HS-5 (cell line): Measurements from ENCODE around the gene SKP2.
A peak's percentile ranks its signal among the peaks of the same experiment; 100 is the strongest.
"Not testable (repeated sequence)": the region's sequence is repeated elsewhere in the genome, so short reads cannot be mapped to it uniquely, and the experiment has no call there.

Experiments
- DNase-seq: peaks from one replicate; pipeline ENCODE4 v3.0.0-alpha.2; 2012; ENCODE audit warnings: low read depth

The SKP2 gene

DNA sequence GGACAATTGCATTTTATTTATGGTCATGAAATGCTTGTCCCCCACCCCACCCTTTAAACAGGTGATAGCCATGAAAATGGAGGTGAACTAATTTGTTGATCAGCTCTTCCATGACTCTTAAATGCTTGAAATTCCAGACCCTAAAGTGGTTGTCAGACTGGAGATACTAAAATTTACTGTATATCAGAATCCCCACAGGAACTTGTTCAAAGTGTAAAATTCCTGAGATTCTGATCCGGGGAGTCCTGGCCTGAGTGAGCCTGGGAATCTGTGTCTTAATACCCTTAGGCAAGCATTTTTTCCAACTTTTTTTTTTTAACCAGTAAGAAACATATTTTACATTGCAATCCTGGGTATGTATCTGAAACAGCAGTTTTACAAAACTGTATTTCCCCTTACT is 4.7 kb downstream of the SKP2 start:
- DNase-seq: peak; percentile 18

DNA sequence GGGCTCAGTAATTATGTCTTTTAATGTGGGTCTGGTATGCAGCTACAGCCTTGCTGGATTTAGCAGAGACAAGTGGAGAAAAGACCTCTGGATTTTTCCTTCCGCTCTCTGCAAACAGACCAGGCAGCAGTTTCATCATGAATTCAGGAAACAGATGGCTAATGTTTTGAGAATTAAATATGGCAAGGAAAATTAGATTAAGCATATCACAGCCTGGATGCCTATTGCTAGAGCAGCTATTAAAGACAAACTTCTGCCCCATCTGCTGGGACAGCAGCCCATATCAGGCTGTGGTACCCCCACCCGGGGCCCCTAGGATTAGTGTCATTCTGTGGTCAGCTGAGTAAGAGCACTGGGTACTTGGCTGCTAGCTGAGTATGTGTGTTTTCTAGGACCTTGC is 6.2 kb downstream of the SKP2 start:
- DNase-seq: no peak

DNA sequence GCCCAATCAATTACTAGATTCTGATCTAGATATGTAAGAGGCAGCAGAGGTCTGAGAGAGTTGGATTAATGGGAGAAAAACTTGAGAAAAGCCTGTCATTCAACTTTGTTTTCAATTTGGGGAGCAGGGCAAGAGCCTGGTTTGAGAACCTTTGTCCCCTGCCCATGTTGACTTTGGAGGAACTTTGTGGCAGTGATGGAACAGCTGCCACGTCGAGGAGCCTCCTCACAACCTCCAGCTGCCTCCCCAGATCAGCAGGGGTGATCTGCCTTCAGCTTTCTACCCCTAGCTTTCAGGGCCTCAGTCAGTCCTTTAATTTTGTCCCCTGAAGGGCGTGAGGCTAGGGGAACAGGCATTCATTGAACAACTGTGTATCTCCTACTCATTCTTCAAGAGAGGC is 8.7 kb downstream of the SKP2 start:
- no peak for DNase-seq

DNA sequence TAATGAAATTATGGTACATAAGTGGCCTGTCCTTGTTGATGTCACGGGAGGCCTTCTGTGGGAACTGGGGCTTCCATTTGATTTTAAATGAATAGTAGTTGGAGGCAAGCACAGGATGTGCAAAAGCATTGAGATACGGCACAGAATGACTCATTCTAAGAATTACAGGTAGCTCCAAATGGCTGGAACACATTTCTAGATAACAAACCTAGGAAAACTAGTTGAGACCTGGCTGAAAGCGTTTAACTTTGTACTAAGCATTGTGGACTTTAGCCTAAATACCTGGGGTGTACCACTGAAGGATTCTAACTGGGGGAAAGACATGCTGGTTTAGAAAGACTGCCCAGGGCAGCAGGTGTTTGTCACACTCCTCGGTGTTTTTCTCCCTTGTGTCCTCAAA is 9.4 kb downstream of the SKP2 start:
- DNase-seq: no peak

DNA sequence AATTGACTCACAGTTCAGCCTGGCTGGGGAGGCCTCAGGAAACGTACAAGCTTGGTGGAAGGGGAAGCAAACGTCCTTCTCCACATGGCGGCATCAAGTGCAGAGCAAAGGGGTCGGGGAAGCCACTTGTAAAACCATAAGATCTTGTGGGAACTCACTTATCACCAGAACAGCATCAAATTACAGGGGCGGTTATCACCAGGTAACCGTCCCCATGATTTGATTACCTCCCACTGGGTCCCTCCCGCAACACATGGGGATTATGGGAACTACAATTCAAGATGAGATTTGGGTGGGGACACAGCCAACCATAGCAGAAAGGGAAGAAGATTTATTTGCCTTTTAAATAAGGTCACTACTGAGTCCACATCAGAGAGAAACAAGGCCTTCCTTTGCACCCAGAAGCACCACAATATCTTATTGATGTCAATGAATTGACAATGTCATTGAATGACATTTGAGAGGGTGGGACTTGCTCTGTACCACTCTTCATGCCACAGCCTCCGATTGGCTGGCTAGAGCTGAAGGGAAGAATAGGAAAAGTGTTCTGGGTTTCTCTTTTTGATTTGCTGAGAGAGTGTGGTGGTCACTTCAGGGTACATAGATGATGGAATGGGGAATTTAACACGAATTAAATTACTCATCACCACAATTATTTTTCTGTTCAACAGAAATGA is 11.0 kb downstream of the SKP2 start:
- no peak for DNase-seq

DNA sequence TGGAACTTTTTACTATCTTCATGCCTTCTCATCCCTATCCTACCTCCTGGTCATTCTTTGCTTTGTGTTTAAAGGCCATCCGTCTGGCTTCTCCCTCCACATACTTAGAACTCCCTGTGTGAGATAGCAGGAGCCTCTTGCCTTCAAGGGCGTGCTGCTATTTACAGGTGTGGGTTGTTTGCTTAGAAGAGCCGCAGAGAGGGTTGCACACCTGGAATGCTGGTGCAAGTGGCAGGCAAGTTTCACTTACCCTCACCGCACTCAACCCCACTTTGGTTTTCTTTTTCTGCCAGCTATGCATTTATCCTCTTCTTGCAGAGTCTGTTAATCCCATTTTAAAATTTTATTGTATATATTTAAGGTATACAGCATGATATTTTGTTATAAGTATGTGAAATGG is 12.6 kb downstream of the SKP2 start:
- DNase-seq: no peak

DNA sequence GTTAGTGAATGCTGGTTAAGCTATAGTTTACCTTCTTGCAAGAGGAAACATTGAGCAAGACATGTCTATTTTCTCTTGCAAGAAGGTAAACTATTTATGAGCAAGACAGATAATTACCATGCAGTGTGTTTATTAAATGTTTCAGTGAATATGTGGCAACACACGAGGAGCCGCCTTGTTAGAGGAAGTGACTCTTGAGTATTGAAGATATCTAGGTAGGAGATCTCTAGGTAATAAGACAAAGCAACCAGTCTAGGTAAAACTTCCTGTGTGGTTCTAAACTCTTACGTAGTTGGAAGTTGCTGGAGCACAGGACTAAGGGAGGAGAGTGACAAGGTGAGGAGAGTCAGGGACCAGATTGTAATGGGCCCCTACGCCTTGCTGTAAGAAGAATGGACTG is 16.8 kb downstream of the SKP2 start:
- DNase-seq: no peak

DNA sequence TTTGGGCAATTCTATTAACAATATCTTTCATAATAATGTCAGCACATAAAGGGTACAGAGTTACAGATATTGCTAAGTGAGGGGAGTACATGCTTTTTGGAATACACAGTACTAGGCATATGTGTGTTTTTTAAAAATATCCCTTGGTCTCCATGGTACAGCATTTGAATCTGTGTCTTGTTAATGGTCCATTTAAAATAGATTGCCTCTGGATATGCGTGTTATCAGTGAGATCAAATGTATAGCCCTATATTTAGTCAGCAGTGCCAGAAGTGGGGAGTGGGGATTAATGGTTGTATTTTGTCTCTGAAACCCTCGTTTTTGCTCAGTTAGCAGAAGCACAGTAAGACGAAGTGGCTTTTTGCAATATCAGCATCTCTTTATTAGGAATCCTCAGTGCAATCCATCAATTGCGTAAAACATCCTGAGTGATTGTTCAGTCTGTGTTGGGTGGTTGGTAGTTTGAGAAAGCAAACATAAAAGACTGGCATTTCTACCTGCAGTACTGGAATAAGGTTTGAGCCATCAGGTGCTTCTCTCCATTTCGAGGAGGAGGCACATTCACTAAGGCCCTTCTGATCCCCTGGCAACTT is 19.0 kb downstream of the SKP2 start:
- DNase-seq: no peak

DNA sequence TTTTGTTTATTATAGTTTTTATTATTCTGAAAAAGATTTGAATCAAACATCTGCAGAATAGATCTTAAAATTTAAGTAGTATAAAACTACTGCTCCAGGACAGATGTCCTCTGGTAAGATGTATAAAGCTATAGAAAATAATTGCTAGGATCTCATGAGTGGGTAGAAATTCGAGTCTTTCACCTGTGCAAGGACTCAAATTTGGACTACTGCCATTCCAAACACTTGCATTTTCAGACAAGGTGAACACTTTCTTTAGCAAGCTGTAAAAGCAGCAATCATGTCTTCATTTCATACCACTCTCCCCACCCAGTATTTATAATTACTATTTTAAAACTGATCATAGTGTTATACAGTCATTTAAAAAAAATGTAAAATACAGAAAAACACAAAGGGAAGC is 20.7 kb downstream of the SKP2 start:
- no peak for DNase-seq

DNA sequence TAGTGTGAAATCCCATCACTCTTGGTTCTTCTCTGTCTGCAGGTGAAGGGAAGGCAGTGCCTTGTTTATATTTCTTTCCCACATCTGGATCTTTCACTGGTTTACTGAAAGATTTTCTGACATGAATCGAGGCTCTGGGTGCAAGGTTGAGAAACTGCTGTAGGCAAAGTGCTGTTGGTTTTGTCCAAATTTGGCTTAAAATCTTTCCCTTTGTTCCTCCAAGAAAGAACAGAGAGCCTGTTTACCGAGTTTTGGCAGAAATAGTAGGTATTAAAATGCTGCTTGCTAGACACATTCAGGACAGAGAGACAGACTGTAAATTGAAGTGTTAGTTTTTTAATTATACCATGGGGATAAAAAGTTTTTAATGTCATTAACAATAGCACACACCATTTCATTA is 21.5 kb downstream of the SKP2 start:
- DNase-seq: no peak

DNA sequence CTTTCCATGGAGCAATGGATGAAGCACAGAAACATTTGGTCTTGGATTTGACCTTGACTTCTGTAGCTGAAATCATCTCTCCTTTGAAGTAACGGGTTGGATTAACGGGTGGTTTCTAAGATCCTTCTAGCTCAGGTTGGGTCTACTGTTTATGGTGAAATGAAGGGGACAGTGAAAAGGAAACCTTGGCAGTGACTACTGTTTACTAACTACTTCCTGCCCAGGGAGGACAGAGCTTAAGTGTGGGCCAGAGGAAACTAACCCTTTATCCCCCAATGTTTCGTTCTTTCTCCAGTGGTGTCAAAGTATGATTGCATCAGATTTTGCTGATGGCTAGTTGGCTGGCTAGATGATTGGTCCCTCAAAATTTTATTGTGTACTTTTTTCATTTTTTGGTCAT is 22.2 kb downstream of the SKP2 start:
- DNase-seq: no peak

DNA sequence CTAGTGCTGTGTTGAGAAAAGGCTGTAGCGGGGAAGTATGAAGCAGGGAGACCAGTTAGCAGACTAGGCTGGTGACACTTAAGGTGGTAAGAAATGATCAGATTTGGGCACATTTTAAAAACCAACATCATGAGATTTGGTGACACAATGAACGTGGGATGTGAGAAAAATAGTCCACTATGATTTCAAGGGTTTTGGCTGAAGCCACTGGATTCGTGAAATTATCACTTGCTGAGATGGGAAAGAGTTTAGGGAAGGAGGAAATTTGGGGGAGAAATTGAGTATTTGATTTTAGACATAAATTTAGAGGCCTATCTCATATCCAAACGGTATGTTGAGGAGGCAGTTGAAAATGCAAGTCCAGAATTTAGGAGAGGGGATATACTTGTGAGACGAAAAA is 23.1 kb downstream of the SKP2 start:
- DNase-seq: no peak

DNA sequence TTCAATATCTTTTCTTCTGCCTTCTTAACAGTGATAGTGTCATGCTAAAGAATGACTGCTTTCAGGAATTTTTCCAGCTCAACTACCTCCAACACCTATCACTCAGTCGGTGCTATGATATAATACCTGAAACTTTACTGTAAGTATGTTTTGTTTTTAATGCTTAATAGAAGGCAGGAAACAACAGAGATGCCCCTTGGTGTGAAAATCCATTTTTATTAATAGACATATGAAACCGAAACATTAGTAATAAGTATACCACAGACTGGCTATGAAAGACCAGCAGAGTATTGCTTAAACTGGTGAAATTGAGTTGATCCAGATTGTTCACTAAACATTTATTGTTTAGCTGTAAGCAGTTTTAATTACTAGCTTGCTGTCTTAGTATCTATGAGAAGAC is 25.2 kb downstream of the SKP2 start:
- DNase-seq: no peak

DNA sequence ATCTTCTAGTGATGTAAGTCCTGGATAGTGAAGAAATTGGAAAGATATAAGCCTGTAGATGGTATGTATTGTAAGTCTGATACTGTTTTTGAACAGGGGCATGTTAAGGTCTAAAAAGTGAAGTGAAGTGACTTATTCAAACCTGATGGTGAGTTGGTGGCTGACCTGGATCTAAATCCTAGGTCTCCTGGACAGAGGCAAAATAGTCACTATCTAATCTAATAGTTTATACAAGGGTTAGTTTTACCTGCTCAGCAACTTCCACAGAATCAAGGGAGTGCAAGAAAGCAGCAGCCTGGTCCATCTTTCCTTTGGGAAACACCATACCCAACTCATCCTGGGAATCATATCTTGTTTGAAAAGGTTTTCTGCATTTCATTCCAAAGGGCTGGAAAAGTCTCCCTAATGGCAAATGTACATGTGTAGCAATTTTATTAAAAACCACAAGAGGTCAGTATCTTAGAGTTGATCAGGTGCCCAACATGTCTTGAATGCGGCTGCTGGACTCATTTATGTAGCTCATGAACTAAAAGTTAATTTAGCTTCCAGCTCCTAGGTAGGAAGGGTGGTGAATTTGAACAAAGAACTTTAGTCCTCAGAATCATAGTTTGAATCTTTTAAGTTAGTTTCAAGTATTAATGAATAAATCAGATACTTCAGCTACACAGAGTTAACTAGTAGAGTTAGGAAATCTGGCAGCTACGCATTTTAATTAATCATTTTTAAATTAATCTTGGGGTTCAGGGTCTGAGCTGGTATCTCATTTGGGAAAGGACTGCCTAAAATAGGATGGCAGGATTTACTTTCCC is 26.0 kb downstream of the SKP2 start:
- DNase-seq: peak; percentile 11

DNA sequence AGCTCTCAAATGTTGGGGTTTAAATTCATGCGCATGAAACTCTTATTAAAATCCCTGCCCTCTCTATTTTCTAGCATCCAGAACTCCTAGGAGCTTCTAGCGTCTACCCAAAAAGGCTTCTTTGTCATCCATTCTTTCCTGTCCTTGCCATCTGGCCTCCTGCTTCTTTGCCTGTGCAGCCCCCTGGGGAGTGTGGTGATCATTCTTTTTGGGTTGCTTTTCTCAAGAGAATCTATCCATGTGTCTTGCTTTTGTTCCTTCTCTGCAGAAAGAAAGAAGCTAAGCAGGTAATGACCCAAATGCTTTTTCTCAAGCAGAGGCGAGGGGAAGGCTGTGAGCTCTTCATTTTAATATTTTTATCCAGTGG is 26.6 kb downstream of the SKP2 start:
- no peak for DNase-seq

DNA sequence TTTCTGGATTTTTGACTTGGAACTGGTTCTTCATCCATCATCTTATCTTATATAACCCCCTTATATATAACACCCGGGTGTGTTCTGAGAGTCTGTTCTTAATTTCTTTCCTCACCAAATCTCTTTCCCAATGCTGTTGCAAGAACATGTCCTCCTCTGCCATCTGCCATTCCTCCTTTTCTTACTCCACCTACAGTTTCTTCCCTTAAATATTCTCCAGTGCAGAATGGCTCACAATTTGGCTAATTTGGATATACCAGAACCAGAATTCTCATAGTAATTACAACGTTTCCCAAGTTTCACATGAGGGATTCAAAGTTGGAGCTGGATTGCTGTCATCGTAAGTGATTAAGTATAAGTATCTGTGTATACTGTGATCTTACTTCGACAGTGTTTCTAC is 28.0 kb downstream of the SKP2 start:
- no peak for DNase-seq

DNA sequence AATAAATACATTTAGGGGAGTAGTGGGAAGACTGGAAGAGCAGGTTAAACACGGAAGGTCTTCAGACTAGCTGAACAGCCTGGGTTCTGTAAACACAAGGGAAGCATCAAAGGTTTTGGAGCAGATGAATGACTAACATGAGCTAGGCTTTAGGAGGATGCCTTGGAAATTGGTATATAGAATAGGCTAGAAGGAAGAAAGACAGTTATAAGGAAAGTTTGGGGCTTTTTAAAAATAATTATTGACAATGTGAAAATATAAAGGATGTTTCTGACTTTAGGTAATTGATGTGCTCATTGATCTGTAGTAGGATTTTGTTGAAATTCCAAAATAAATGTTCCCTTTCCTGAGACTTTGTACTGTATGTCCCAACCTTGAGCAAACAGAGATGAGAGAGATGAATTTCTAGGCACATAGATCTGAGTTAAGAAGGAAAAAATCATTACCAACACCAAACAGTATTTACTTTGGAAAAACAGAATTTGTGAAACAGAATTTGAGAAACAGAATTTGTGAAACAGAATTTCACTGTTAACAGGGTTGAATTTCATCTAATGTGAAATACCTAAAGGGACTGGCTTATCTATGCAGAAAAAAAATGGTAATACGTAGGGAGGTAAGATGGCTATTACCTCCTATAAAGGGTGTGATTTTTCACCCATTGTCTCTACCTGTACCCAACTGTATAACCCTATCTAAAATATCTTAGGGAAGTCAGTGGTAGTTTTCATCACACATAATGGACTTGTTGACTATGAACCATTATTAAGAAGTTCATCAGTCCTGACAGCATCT is 28.8 kb downstream of the SKP2 start:
- no peak for DNase-seq

DNA sequence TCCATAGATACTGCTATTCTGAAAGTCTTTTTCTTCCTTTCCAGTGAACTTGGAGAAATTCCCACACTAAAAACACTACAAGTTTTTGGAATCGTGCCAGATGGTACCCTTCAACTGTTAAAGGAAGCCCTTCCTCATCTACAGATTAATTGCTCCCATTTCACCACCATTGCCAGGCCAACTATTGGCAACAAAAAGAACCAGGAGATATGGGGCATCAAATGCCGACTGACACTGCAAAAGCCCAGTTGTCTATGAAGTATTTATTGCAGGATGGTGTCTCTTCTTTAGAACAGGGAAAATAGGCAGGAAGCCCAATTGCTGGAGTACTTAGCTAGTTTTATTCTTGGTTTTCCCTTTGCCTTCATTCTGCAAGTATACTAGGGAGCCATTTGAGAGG is 29.9 kb downstream of the SKP2 start:
- no peak for DNase-seq

DNA sequence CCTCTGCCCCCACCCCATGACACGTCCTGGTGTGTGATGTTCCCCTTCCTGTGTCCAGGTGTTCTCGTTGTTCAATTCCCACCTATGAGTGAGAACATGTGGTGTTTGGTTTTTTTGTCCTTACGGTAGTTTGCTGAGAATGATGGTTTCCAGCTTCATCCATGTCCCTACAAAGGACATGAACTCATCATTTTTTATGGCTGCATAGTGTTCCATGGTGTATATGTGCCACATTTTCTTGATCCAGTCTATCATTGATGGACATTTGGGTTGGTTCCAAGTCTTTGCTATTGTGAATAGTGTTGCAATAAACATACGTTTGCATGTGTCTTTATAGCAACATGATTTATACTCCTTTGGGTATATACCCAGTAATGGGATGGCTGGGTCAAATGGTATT is 32.5 kb downstream of the SKP2 start:
- DNase-seq: not testable (repeated sequence)

DNA sequence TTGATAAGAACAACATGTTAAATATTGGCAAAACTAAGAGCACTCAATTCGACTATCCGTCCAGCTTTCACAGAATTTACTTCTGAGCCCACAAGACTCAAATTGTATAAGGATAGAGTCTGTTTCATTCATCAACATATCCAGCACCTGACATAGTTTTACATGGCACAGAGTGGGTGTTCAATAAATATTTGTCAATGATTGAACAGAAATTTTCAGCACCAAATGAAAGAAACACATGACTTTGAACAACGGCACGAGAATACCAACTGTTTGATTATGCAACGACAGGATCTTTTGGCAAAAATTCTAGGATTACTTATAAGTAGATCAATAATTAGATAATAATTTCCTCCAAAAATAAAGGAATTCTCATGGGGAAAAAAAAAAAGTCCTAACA is 41.8 kb downstream of the SKP2 start:
- no peak for DNase-seq

DNA sequence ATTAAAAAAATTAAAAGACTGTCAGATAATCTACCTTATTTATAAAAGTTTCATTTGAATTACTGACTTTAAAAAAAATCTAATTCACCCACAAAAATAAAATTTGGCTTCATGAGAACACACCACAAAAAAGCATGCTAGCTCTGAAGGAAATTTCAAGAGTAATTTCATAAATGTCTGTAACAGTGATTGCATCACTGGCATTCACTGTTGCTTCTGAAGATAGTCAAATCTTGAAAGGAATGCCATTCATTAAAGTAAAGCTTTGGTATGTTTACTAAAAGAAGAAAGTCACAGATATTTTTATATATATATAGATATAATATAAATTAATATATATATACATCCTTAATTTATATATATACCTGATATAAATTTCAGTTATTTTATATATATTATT is 46.4 kb downstream of the SKP2 start:
- no peak for DNase-seq

DNA sequence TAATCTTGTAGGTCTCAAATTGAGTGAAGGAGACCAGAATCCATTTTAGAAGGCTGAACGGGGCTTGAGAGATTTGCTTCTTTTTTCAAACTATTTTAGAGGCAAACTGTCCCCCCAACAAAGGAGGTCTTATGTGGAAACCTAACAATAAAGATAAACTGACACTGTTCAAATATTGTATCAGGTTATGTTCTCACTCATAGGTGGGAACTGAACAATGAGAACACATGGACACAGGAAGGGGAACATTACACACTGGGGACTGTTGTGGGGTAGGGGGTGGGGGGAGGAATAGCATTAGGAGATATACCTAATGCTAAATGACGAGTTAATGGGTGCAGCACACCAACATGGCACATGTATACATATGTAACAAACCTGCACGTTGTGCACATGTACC is 46.9 kb downstream of the SKP2 start:
- not testable (repeated sequence) for DNase-seq

DNA sequence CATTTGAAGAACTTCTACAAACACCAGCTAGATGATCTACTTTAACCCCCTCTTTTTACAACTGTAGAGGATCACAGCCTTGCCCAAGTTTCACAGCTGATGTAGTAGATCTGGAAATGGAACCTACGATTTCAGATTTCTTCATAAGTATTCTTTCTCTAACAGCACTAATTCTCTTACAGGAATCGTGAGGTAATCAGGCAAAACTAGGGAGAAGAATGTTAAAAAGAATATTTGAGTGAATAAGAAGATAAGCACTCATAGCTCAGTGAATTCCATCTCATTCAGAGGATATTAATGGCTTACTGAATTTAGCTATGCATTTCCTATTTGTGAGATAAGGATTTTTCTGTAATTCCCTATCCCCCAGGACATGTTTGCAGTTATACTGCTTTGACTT is 47.7 kb downstream of the SKP2 start:
- DNase-seq: no peak
